ENCODE data around the gene ELK4.

DNA sequence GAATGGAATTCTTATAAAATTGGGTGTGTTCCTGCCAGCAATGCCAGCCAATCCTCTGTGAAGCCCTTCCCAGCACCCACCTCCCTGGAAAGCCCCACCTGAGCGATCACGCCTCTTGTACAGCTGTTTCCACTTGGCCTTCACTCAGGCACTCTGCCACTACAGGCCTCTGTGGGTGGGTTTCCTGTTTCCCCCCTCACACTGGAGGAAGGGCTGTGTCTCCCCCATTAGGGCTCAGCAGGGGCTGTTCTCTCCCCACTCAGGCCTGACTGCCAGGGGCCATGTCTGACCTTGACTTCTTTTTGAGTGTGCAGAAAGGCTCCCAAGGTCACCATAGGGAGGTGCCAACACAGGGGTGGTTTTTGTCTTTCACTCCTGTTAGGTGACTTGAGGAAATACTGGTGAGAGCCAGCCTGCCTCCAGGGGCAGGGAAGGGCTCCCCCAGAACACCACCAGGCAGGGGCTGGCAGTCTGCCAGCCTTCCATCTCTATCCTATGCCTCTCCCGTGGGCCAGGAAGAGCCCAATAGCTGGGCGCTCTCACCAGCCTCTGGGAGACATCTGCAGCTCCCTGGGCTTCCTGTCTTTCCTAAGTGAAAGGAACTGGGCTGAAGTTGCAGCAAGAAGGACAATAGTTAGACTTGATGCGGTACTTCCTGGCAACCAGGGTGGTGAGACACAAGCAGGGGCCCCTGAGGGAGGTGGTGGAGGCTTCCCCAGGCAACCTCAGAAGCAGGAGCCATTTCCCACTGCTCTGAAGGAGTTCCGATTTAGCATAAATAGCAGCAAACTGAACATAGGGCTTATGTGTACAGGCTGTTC lies 49.1 kb downstream of the ELK4 start:
- TF ChIP-seq NRF1 (IDR thresholded peaks at IDR 0.05; ENCODE audit: low read depth, low read length): no peak
- TF ChIP-seq, protein P1, sequence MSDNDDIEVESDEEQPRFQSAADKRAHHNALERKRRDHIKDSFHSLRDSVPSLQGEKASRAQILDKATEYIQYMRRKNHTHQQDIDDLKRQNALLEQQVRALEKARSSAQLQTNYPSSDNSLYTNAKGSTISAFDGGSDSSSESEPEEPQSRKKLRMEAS (IDR thresholded peaks at IDR 0.05; ENCODE audit: low read depth): no peak
- no peak for TF ChIP-seq CTCF (IDR thresholded peaks at IDR 0.05)
- TF ChIP-seq USF1 (IDR thresholded peaks at IDR 0.05; ENCODE audit: borderline replicate concordance, low read depth): no peak
- no peak for TF ChIP-seq NFIC (IDR thresholded peaks at IDR 0.05; ENCODE audit: borderline replicate concordance)
- TF ChIP-seq EP300 (IDR thresholded peaks at IDR 0.05; ENCODE audit: borderline replicate concordance in 1 of 2, low read depth in 1 of 2, low read length in 1 of 2): peak in 1 of 2 experiments; percentile 48; a peak in 2 of 4 replicates
- TF ChIP-seq ELF1 (IDR thresholded peaks at IDR 0.05): no peak
- TF ChIP-seq FOXM1 (IDR thresholded peaks at IDR 0.05; ENCODE audit: low read depth): no peak
- no peak for TF ChIP-seq YY1 (IDR thresholded peaks at IDR 0.05; ENCODE audit: low read depth)
- no peak for TF ChIP-seq JUND (IDR thresholded peaks at IDR 0.05)
- TF ChIP-seq POLR2AphosphoS5 (IDR thresholded peaks at IDR 0.05; ENCODE audit: low read depth, low read length): no peak
- TF ChIP-seq FOSL2 (IDR thresholded peaks at IDR 0.05; ENCODE audit: borderline replicate concordance, low read depth): no peak
- TF ChIP-seq, protein P2, sequence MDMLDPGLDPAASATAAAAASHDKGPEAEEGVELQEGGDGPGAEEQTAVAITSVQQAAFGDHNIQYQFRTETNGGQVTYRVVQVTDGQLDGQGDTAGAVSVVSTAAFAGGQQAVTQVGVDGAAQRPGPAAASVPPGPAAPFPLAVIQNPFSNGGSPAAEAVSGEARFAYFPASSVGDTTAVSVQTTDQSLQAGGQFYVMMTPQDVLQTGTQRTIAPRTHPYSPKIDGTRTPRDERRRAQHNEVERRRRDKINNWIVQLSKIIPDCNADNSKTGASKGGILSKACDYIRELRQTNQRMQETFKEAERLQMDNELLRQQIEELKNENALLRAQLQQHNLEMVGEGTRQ (IDR thresholded peaks at IDR 0.05; ENCODE audit: borderline replicate concordance, low read depth, low read length): no peak

Data from SK-N-SH (cell line).